Caki2 (cell line): Measurements from ENCODE around the gene PTPRF. TPM values are rescaled to one million over a fixed set of nuclear protein-coding genes. Genes with fewer than 3 reads are reported as not detected.

ENCODE experiments used
- DNase-seq: peaks from one replicate; pipeline ENCODE4 v3.0.0-alpha.2; 2015; ENCODE audit warnings: low read depth
- in situ Hi-C: cut with HindIII; loops from 2 replicates; pipeline ENCODE4 v1.10.0; 2016; ENCODE audit warnings: low sequenced_read_pairs, low pct_unique_long_range_greater_than_20kb, mixed read lengths
- total RNA-seq: library from RNA; depleted of rRNA; stranded (reverse); fragments of >200 nt; shearing (Covaris generic); gene quantifications from 2 replicates; pipeline ENCODE4 v1.2.3, GENCODE V29; 2014; ENCODE audit warnings: low replicate concordance

PTPRF gene
- total RNA-seq, 1 experiment from 2014 or later = 74.1 TPM

- in situ Hi-C loops = no loop called here
- DNase-seq = no peak
These were observed 57.9 kb downstream of the PTPRF start for GRCh38 chr1:43588592-43588991.

- in situ Hi-C loops = no loop called here
- DNase-seq = no peak
These were observed 59.8 kb downstream of the PTPRF start for GRCh38 chr1:43590388-43590925.

GRCh38 chr1:43591181-43591580 is 60.5 kb downstream of the PTPRF start:
- in situ Hi-C loops = no loop called here
- no peak for DNase-seq

GRCh38 chr1:43592051-43592665 is 61.5 kb downstream of the PTPRF start:
- in situ Hi-C loops = no loop called here
- no peak for DNase-seq

- no peak for DNase-seq
- in situ Hi-C loops = no loop called here
These were observed 62.4 kb downstream of the PTPRF start for GRCh38 chr1:43592974-43593683.

GRCh38 chr1:43596579-43596978 is 65.9 kb downstream of the PTPRF start:
- in situ Hi-C loops = no loop called here
- no peak for DNase-seq

GRCh38 chr1:43597028-43597427 is 66.3 kb downstream of the PTPRF start:
- no peak for DNase-seq
- in situ Hi-C loops = no loop called here

GRCh38 chr1:43597721-43598120 is 67.0 kb downstream of the PTPRF start:
- in situ Hi-C loops = no loop called here
- no peak for DNase-seq

GRCh38 chr1:43598622-43599021 is 67.9 kb downstream of the PTPRF start:
- in situ Hi-C loops = no loop called here
- DNase-seq = no peak

- DNase-seq = no peak
- in situ Hi-C loops = no loop called here
These were observed 69.6 kb downstream of the PTPRF start for GRCh38 chr1:43600033-43601020.

- DNase-seq = no peak
- in situ Hi-C loops = no loop called here
These were observed 72.3 kb downstream of the PTPRF start for GRCh38 chr1:43602990-43603389.

- in situ Hi-C loops = no loop called here
- DNase-seq = no peak
These were observed 73.5 kb downstream of the PTPRF start for GRCh38 chr1:43604192-43604591.

GRCh38 chr1:43605157-43605556 is 74.5 kb downstream of the PTPRF start:
- no peak for DNase-seq
- in situ Hi-C loops = no loop called here

- no peak for DNase-seq
- in situ Hi-C loops = no loop called here
These were observed 75.1 kb downstream of the PTPRF start for GRCh38 chr1:43605766-43606165.

GRCh38 chr1:43606624-43607023 is 75.9 kb downstream of the PTPRF start:
- in situ Hi-C loops = no loop called here
- DNase-seq = no peak

GRCh38 chr1:43608827-43609226 is 78.1 kb downstream of the PTPRF start:
- DNase-seq = no peak
- in situ Hi-C loops = no loop called here

GRCh38 chr1:43610339-43610738 is 79.7 kb downstream of the PTPRF start:
- in situ Hi-C loops = no loop called here
- no peak for DNase-seq

GRCh38 chr1:43611950-43612349 is 81.3 kb downstream of the PTPRF start:
- in situ Hi-C loops = no loop called here
- no peak for DNase-seq

GRCh38 chr1:43612406-43612805 is 81.7 kb downstream of the PTPRF start:
- in situ Hi-C loops = no loop called here
- no peak for DNase-seq
